ENCODE measurements around the gene MYLK4. TPM values are rescaled to one million over a fixed set of nuclear protein-coding genes. Genes with fewer than 3 reads are reported as not detected.

MYLK4 gene
- total RNA-seq, 1 donor from 2014 or later = 0.60 TPM

GRCh38 chr6:2770171-2770570 lies 19.4 kb upstream of the MYLK4 start:
- no peak for DNase-seq (ENCODE audit: low spot score, unreplicated experiment)
- H3K4me3 Mint-ChIP-seq (ENCODE audit: low read depth) = no peak overlapping the region
- H3K27ac Mint-ChIP-seq = peak overlapping the region; percentile 12
- H3K27me3 Mint-ChIP-seq = no peaks in the 10 kb centered on the region
- TF ChIP-seq CTCF (IDR thresholded peaks at IDR 0.05; ENCODE audit: unreplicated experiment) = no peak
- peaks cover 7% of the 10 kb centered on the region for H3K36me3 Mint-ChIP-seq (ENCODE audit: insufficient read depth)
- no peaks in the 10 kb centered on the region for H3K9me3 Mint-ChIP-seq (ENCODE audit: low read depth)
- peaks cover 36% of the 10 kb centered on the region for H3K4me1 Mint-ChIP-seq (ENCODE audit: low read depth)

DNA sequence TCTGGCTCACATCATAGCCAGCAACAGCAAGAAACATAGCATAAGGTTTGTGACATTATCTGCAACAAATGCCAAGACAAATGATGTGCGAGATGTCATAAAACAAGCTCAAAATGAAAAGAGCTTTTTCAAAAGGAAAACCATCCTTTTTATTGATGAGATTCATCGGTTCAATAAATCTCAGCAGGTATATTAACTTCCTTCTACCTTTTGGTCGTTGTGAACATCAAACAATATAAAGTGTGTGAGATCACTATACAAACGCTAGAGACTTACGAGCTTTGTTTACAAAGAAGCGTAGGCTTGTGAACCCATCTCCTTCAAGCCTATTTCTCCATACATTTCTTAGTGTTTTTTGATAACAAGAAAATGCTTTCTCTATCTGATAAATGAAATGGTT lies 18.0 kb upstream of the MYLK4 start:
- H3K36me3 Mint-ChIP-seq (ENCODE audit: insufficient read depth) = peaks cover 6% of the 10 kb centered on the region
- no peak overlapping the region for H3K27ac Mint-ChIP-seq
- no peaks in the 10 kb centered on the region for H3K27me3 Mint-ChIP-seq
- TF ChIP-seq CTCF (IDR thresholded peaks at IDR 0.05; ENCODE audit: unreplicated experiment) = no peak
- H3K4me3 Mint-ChIP-seq (ENCODE audit: low read depth) = peak overlapping the region; percentile 51
- DNase-seq (ENCODE audit: low spot score, unreplicated experiment) = no peak
- peaks cover 36% of the 10 kb centered on the region for H3K4me1 Mint-ChIP-seq (ENCODE audit: low read depth)
- no peaks in the 10 kb centered on the region for H3K9me3 Mint-ChIP-seq (ENCODE audit: low read depth)

- H3K27me3 Mint-ChIP-seq = no peaks in the 10 kb centered on the region
- peaks cover 36% of the 10 kb centered on the region for H3K4me1 Mint-ChIP-seq (ENCODE audit: low read depth)
- no peaks in the 10 kb centered on the region for H3K9me3 Mint-ChIP-seq (ENCODE audit: low read depth)
- no peak for DNase-seq (ENCODE audit: low spot score, unreplicated experiment)
- no peak for TF ChIP-seq CTCF (IDR thresholded peaks at IDR 0.05; ENCODE audit: unreplicated experiment)
- no peak overlapping the region for H3K27ac Mint-ChIP-seq
- H3K36me3 Mint-ChIP-seq (ENCODE audit: insufficient read depth) = peaks cover 6% of the 10 kb centered on the region
- H3K4me3 Mint-ChIP-seq (ENCODE audit: low read depth) = peak overlapping the region; percentile 68
These were observed 17.2 kb upstream of the MYLK4 start for GRCh38 chr6:2767657-2768524.

- Mint-ChIP-seq H3K36me3 (ENCODE audit: insufficient read depth) (peaks cover 6% of the 10 kb centered on the region), H3K27ac (peak overlapping the region; percentile 93), H3K4me3 (ENCODE audit: low read depth) (peak overlapping the region; percentile 89), H3K9me3 (ENCODE audit: low read depth) (no peaks in the 10 kb centered on the region), H3K27me3 (no peaks in the 10 kb centered on the region), H3K4me1 (ENCODE audit: low read depth) (peaks cover 30% of the 10 kb centered on the region)
- no peak for TF ChIP-seq CTCF (IDR thresholded peaks at IDR 0.05; ENCODE audit: unreplicated experiment)
- no peak for DNase-seq (ENCODE audit: low spot score, unreplicated experiment)
These were observed 16.3 kb upstream of the MYLK4 start for GRCh38 chr6:2766767-2767656.
